Activated CD8-positive, alpha-beta memory T cell treated with anti-CD3 and anti-CD28 coated beads for 4 hours (primary cell): Measurements from ENCODE around the gene EVA1C.
"Not testable (repeated sequence)": the region's sequence is repeated elsewhere in the genome, so short reads cannot be mapped to it uniquely, and the experiment has no call there.

ENCODE experiments used
- DNase-seq, 2 donors: peaks; one replicate each; pipeline ENCODE4 v3.0.0-alpha.2; 2020; ENCODE audit warnings: low read depth in 2 of 2

The EVA1C gene

DNA sequence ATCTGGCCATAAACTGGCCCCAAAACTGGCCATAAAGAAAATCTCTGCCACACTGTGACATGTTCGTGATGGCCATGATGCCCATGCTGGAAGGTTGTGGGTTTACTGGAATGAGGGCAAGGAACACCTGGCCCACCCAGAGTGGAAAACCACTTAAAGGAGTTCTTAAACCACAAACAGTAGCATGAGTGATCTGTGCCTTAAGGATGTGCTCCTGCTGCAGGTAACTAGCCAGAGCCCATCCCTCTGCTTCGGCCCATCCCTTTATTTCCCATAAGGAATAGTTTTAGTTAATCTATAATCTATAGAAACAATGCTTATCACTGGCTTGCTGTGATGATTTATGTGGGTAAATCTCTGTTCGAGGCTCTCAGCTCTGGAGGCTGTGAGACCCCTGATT is 50.1 kb downstream of the EVA1C start:
- not testable (repeated sequence) for DNase-seq

- no peak for DNase-seq
These were observed 50.9 kb downstream of the EVA1C start for GRCh38 chr21:32463367-32463766.

- DNase-seq, result no peak
These were observed 51.4 kb downstream of the EVA1C start for GRCh38 chr21:32463889-32464300.

GRCh38 chr21:32467291-32467690 is 54.8 kb downstream of the EVA1C start:
- no peak for DNase-seq

- no peak for DNase-seq
These were observed 56.2 kb downstream of the EVA1C start for GRCh38 chr21:32468681-32469111.

DNA sequence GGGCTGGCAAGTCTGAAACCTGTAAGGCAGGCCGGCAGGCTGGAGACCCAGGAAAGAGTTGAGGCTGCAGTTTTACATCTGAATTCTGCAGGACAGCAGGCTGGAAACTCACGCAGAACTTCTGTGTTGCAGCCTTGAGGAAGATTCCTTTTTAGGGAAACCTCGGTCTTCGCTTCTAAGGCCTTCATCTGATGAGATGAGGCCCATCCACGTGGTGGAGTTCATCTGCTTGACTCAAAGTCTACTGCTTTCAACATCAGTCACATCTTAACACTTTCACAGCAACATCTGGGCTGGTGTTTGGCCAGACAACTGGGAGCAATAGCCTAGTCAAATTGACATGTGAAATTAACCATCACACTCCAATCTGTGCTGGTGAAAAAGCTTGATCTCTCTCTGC is 57.1 kb downstream of the EVA1C start:
- no peak for DNase-seq

GRCh38 chr21:32470206-32470605 is 57.7 kb downstream of the EVA1C start:
- no peak for DNase-seq

- no peak for DNase-seq
These were observed 60.6 kb downstream of the EVA1C start for GRCh38 chr21:32472890-32473765.

- DNase-seq, result no peak
These were observed 61.9 kb downstream of the EVA1C start for GRCh38 chr21:32474179-32475059.

DNA sequence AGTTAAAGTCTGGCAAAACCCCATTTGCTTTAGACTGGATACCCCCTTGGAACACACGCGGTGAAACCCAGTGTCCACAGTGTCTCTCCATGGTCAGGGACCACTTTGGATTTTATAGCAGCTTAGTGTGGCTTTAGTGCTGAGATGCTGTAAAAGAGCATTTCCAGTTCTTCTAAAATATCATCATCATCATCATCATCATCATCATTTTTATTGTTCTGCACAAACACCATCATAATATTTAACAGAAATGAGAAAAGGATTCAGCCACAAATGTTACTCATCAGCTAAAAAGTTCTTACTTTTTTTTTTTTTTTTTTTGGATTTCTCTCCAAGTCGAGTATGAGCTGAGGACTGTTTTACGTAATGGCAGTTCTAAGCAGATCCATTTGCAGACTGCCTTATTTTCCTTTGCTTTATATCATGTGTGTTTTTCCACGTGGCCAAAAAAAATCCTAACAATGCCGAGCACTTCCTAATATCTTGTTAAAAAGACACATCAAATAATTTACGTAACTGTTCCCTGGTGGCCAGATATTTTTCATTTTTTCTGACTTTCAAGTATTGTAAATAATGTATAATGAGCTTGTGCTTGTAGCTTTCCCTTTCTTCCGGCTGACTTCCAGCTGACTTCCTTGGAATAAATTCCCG is 62.8 kb downstream of the EVA1C start:
- DNase-seq, result no peak

DNA sequence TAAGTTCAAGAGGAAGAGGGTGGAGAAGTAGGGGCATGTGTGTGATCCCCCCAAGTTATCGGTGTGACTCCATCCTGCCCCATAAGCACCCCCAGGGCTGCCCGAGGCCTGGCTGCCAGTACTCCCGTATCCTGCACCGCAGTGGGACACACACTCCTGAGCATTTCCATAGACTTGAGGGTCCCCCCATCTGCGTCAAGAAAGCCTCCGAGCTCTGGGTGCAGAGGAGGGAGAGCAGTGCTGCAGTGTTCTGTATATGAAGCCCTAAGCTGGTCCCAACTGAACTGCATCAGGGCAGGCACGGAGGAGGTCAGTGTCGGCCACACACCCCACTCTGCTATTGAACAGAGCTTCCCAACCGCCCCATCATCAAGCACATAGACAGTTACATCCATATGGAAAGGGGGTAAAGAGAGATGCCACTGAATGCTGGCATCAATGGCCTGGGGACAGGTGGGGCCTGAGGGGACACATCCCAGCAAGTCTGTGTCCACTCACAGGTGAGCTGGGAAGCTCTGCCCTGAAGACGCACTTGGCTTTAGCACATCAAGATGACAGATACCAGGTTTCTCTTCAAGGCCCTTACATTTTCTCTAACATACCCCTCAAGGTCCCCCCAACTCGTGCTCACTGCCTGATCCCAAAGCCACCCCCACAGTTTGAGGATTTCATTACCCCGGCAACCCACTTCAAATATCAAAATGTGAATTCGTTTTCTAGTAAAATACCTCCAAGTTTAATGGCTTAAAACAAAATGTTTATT is 64.3 kb downstream of the EVA1C start:
- DNase-seq, result no peak

- DNase-seq, result no peak
These were observed 64.9 kb downstream of the EVA1C start for GRCh38 chr21:32477424-32477745.

DNA sequence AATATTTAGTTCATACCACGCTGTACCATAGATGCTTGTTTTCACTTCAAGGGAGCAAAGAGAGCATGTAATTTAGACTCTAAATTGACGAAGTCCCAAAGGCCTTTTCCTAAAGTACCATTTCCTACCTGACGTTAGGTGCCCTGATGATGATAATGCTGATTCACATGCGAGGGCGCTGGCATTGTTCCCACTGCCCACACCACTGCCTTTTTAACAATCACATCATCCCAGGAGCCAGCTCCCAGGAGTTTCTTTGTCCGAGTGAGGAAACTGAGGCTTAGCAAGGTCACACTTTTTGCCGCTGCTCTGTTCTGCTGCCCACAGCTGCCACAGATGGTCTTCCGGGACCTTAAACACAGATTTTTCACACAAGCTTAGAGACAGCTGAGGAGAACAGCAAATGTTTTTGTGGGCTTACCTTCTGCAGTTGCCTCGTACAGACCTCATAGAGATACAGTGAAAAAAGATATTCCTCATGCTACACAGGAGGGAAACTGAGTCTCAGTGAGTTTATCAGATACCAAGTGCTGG is 69.4 kb downstream of the EVA1C start:
- DNase-seq, result no peak

- no peak for DNase-seq
These were observed 70.2 kb downstream of the EVA1C start for GRCh38 chr21:32482565-32483292.

GRCh38 chr21:32483293-32483595 is 70.7 kb downstream of the EVA1C start:
- no peak for DNase-seq

DNA sequence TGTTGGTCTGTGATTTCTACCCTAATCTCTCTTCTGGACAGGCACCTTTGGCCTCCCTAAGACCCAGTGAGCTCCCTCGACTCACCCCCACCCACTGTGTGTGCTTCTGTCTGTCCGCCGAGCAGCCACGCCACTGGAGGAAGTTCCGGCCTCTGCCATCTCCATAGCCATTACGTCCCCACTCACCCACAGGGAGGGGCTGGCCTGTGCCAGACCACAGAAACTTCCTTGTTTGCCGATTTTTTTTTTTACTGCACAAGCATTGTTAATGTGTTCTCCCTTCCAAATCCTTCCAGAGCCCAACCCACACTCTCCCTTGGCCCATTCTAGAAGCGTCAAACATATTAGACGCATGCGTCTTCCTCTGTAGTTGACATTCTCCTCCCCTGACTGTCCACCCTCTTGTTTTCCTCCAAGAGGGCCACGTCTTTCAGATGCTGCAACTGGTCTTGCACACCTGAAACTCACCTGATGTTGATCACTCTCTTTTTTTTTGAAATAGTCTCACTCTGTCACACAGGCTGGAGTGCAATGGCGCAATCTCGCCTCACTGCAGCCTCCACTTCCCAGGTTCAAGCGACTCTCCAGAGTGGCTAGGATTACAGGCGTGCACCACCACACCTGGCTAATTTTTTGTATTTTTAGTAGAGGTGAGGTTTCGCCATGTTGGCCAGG is 72.3 kb downstream of the EVA1C start:
- DNase-seq, result no peak

DNA sequence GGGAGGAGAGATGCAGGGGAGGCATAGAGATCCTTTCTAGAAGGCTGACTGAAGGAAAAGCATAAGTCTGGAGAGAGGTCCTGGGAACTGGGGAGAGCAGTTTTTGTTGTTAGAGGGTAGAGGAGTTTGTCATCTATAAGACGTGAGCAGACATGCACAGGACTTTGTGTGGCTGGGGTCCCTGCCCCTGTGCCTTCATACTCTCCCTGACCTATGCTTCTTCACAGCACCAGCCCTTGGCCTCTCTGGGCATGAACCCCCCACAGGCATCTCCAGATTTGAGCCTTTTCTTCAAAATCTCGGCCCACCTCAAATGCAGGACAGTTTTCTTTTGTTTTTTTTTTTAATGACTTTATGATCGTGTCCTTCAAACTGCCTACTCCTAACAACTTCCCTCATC is 79.9 kb downstream of the EVA1C start:
- no peak for DNase-seq

GRCh38 chr21:32494934-32495709 is 82.6 kb downstream of the EVA1C start:
- DNase-seq, result no peak

- no peak for DNase-seq
These were observed 84.1 kb downstream of the EVA1C start for GRCh38 chr21:32496568-32496967.
